ACC112 (cell line): ENCODE data around the gene CELF5.
"Not testable (repeated sequence)": the region's sequence is repeated elsewhere in the genome, so short reads cannot be mapped to it uniquely, and the experiment has no call there.

Source experiments
- H2AFZ ChIP-seq: fragments of 200-600 bp; sonication (generic); one replicate; pipeline ENCODE4 v1.6.0; 2017; ENCODE audit warnings: antibody characterized with exemption, low read length; ENCODE audit not compliant: unreplicated experiment
- H3K27ac ChIP-seq: fragments of 200-600 bp; sonication (generic); 2 replicates; pipeline ENCODE4 v1.5.1; 2014; ENCODE audit warnings: low read depth, mild to moderate bottlenecking, antibody characterized with exemption, low read length, moderate library complexity
- H3K27me3 ChIP-seq: fragments of 200-600 bp; sonication (generic); 2 replicates; pipeline ENCODE4 v1.6.1; 2014; ENCODE audit warnings: mild to moderate bottlenecking, antibody characterized with exemption, low read length, moderate library complexity, mixed read lengths; ENCODE audit not compliant: insufficient read depth
- H3K36me3 ChIP-seq: fragments of 200-600 bp; sonication (generic); 2 replicates; pipeline ENCODE4 v1.6.1; 2016; ENCODE audit warnings: mild to moderate bottlenecking, antibody characterized with exemption, low read length, moderate library complexity, mixed read lengths; ENCODE audit not compliant: insufficient read depth
- H3K4me1 ChIP-seq: fragments of 200-600 bp; sonication (generic); one replicate; pipeline ENCODE4 v1.6.1; 2016; ENCODE audit warnings: low read length, mixed read lengths; ENCODE audit not compliant: insufficient read depth, unreplicated experiment, control insufficient read depth
- H3K4me3 ChIP-seq: fragments of 200-600 bp; sonication (generic); 2 replicates; pipeline ENCODE4 v1.5.1; 2014; ENCODE audit warnings: mild to moderate bottlenecking, low read depth, low read length
- H3K79me2 ChIP-seq: fragments of 200-600 bp; sonication (generic); one replicate; pipeline ENCODE4 v1.6.0; 2016; ENCODE audit warnings: low read length; ENCODE audit not compliant: control insufficient read depth, unreplicated experiment, insufficient read depth

CELF5 gene

DNA sequence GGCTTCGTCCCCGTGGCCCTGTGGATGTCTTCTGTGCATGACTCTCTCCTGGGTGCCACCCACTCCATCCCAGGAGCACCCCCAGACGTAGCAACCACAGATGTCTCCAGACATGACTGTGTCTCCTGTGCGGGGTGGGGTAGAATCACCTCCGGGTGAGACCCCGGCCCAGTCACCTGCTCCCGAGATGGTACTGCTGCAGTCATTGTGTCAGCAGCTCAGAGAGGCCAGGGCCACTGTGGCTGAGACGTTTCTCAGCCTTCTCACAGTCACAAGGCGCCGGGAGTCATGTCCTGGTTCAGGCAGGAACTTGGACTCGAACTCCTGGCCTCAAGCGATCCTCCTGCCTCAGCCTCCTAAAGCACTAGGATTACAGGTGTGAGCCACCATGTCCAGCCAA is 22.1 kb upstream of the CELF5 start:
- no peak overlapping the region for H3K4me3 ChIP-seq
- H3K27ac ChIP-seq, result no peak overlapping the region
- no peaks in the 10 kb centered on the region for H3K27me3 ChIP-seq
- no peaks in the 10 kb centered on the region for H3K79me2 ChIP-seq
- no peak overlapping the region for H2AFZ ChIP-seq
- no peaks in the 10 kb centered on the region for H3K4me1 ChIP-seq
- no peaks in the 10 kb centered on the region for H3K36me3 ChIP-seq

DNA sequence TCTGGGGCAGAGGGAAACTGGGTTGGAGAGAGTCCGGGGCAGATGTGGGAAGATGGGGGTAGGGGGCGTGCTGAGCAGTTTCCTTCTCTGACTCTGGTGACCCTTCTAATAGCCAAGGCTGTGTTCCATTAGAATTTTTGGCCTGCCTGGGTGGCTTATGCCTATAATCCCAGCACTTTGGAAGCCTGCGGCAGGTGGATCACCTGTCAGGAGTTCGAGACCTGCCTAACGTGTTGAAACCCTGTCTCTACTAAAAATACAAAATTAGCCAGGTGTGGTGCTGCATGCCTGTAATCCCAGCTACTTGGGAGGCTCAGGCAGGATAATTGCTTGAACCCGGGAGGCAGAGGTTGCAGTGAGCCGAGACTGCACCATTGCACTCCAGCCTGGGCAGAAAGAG is 21.6 kb upstream of the CELF5 start:
- H3K36me3 ChIP-seq, H3K79me2 ChIP-seq, H3K27me3 ChIP-seq, H2AFZ ChIP-seq, H3K4me3 ChIP-seq, H3K27ac ChIP-seq, H3K4me1 ChIP-seq: not testable (repeated sequence)

DNA sequence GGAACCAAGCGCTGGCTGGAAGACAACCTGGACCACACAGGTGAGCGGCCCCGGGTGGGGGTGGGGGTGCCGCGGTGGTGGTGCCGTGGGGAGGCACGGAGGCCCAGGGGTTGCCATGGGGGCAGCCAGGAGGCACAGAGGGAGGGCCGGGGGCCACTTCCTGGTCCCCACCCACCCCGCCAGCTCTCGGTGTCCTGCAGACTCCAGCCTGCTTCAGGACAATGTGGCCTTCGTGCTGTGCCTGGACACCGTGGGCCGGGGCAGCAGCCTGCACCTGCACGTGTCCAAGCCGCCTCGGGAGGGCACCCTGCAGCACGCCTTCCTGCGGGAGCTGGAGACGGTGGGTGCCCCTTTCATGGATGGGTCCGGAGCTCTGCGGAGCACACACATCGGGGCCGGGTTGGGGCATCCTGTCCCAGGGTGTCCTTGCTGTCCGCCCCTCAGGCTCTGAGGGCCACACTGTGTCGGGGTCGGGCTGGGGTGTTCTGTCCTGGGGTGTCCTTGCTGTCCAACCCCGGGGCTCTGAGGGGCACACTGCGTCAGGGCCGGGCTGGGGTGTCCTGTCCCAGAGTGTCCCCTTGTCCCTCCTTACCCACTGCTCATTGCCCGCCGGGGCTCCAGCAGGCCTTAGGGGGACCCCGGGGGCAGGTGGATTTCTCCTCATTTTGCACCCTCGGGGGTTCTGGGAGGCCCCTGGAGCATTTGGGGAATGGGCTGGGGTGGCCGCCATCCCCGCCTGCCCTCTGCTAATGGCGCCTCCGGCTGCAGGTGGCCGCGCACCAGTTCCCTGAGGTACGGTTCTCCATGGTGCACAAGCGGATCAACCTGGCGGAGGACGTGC is 20.4 kb upstream of the CELF5 start:
- no peaks in the 10 kb centered on the region for H3K4me1 ChIP-seq

DNA sequence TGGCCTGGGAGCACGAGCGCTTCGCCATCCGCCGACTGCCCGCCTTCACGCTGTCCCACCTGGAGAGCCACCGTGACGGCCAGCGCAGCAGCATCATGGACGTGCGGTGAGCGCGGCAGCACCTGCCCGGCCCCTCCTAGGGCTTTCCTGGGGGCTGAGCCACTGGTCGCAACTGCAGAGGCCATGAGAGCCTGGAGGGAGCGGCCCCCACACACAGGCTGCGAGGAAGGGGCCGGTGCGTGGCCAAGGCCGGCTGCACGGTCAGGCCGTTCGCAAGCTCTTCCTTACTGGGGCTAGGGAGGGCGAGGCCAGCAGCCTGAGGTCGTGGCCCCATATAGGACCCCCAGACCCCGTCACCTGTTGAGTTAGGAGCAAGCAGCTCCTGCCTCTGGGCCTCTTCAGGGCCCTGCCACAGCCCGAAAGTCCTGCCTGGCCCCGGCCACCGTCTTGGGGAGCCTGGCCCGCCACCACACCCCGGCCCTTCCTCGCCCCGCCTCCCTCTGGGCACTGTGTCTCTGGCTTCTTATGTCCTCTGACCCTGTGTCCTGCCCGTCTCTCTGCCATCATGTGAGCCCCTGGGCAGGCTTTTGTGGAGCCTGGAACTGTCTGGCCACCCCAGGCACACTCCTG is 19.7 kb upstream of the CELF5 start:
- Histone ChIP-seq H3K79me2 (no peaks in the 10 kb centered on the region), H2AFZ (no peak overlapping the region), H3K36me3 (no peaks in the 10 kb centered on the region), H3K27me3 (no peaks in the 10 kb centered on the region), H3K27ac (no peak overlapping the region), H3K4me3 (no peak overlapping the region), H3K4me1 (no peaks in the 10 kb centered on the region)

More for the DNA sequence above, 20.4 kb upstream of the CELF5 start:
- Histone ChIP-seq H3K4me3 (no peak overlapping the region), H3K36me3 (no peaks in the 10 kb centered on the region), H2AFZ (no peak overlapping the region), H3K27me3 (no peaks in the 10 kb centered on the region), H3K27ac (no peak overlapping the region), H3K79me2 (no peaks in the 10 kb centered on the region)

DNA sequence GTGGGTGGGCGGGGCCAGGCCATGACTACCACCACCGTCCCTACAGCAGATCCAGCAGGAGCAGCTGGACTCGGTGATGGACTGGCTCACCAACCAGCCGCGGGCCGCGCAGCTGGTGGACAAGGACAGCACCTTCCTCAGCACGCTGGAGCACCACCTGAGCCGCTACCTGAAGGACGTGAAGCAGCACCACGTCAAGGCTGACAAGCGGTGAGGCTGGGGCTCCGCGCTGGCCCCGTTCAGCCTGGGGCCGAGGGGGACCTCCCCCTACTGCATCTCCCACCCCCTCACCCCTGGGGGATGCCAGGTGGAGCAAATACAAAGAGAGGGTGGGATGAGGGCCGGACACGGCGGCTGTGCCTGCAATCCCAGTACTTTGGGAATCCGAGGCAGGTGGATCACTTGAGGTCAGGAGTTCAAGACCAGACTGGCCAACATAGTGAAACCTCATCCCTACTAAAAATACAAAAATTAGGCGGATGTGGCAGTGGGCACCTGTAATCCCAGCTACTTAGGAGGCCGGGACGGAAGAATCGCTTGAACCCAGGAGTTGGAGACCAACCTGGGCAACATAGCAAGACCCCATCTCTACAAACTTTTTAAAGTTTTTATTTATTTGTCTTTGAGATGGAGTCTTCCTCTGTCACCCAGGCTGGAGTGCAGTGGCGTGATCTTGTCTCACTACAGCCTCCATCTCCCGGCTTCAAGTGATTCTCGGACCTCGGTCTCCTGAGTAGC is 18.1 kb upstream of the CELF5 start:
- Histone ChIP-seq H2AFZ (no peak overlapping the region), H3K4me1 (no peaks in the 10 kb centered on the region), H3K27ac (no peak overlapping the region), H3K79me2 (no peaks in the 10 kb centered on the region), H3K4me3 (no peak overlapping the region), H3K27me3 (no peaks in the 10 kb centered on the region), H3K36me3 (no peaks in the 10 kb centered on the region)

DNA sequence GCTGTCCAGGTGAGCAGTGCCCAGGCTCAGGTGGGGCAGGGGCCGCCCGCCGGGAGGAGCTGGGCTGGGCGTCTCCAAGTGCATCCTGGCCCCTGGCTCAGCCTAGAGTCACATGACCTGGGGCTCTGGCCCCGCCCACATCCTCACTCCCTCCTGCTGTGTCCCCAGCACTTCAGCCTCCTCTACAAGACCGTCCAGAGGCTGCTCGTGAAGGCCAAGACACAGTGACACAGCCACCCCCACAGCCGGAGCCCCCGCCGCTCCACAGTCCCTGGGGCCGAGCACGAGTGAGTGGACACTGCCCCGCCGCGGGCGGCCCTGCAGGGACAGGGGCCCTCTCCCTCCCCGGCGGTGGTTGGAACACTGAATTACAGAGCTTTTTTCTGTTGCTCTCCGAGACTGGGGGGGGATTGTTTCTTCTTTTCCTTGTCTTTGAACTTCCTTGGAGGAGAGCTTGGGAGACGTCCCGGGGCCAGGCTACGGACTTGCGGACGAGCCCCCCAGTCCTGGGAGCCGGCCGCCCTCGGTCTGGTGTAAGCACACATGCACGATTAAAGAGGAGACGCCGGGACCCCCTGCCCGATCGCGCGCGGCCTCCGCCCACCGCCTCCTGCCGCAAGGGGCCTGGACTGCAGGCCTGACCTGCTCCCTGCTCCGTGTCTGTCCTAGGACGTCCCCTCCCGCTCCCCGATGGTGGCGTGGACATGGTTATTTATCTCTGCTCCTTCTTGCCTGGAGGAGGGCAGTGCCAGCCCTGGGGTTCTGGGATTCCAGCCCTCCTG is 16.8 kb upstream of the CELF5 start:
- H3K27me3 ChIP-seq, result no peaks in the 10 kb centered on the region
- H3K4me1 ChIP-seq, result no peaks in the 10 kb centered on the region
- no peak overlapping the region for H2AFZ ChIP-seq
- H3K36me3 ChIP-seq, result no peaks in the 10 kb centered on the region
- no peak overlapping the region for H3K4me3 ChIP-seq
- H3K79me2 ChIP-seq, result no peaks in the 10 kb centered on the region
- no peak overlapping the region for H3K27ac ChIP-seq

DNA sequence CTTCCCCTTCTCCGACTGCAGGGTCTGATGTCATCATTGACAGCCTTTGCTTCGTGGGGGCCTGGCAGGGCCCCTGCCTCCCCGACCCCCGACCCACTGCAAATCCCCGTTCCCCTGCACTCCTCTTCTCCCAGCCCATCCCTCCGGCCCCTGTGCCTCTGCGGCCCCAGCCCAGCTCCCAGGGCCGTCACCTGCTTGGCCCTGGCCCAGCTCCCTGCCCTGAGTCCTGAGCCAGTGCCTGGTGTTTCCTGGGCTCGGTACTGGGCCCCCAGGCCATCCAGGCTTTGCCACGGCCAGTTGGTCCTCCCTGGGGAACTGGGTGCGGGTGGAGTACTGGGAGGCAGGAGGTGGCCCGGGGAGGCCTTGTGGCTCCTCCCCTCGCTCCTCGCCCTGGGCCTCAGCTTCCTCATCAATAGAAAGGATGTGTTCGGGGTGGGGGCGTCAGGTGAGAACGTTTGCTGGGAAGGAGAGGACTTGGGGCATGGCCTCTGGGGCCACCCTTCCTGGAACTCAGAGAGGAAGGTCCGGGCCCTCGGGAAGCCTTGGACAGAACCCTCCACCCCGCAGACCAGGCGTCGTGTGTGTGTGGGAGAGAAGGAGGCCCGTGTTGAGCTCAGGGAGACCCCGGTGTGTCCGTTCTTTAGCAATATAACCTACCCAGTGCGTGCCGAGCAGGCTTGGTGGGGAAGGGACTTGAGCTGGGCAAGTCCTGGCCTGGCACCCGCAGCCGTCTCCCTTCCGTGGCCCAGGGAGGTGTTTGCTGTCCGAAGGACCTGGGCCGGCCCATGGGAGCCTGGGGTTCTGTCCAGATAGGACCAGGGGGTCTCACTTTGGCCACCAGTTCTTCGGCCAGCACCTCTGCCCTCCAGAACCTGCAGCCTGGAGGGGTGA is 15.9 kb upstream of the CELF5 start:
- no peak overlapping the region for H2AFZ ChIP-seq
- no peaks in the 10 kb centered on the region for H3K4me1 ChIP-seq
- H3K27me3 ChIP-seq, result no peaks in the 10 kb centered on the region
- no peaks in the 10 kb centered on the region for H3K79me2 ChIP-seq
- no peak overlapping the region for H3K4me3 ChIP-seq
- H3K36me3 ChIP-seq, result no peaks in the 10 kb centered on the region
- no peak overlapping the region for H3K27ac ChIP-seq

DNA sequence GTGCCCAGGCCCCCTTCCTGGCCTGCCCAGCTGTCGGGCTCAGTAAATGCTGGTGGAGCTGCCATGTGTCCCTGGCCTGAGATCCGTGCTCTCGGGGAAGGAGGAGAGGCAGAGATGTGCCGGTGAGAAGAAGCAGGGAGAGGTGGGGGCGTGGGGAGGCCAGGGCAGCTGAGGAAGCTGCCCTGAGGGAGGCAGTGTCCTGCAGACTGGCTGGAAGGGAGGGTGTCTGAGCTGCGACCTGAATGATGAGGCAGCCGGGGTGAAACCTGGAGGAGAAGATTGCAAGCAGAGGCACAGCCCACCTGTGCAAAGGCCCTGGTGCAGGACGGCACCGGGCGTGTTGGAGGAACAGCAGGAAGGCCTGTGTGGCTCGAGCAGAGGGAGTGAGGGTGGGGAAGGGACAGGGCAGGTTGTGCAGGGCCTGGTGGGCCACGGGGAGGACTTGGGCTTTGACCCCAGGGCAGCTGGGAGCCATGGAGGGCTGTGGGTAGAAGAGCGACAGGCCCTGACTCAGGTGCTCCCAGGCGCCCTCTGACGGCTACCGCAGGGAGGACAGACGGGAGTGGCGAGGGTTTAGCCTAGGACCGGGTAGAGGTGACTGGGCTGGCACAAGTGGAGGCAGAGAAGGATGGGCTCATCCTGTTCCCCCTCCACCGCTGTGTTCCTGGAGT is 14.0 kb upstream of the CELF5 start:
- Histone ChIP-seq H3K36me3 (no peaks in the 10 kb centered on the region), H3K27ac (no peak overlapping the region), H3K4me1 (no peaks in the 10 kb centered on the region), H3K27me3 (no peaks in the 10 kb centered on the region), H3K79me2 (no peaks in the 10 kb centered on the region), H2AFZ (no peak overlapping the region), H3K4me3 (no peak overlapping the region)

DNA sequence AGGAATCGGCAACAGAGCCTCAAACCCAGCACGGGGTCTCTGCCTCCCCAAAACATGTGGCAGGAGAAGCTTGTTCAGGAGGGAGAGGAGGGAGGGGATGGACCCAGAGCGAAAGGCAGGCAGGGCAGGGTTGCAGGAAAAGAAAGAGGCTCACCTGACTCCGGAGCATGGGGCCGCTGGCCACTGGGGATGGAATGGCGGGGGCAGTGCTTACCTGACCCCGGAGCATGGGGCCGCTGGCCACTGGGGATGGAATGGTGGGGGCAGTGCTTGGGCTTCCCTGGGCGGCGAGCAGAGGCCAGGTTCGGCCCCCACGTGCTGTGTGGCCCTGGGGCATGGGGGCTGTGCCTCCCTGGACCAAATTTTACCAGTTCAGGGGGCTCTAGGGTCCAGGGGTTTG is 13.3 kb upstream of the CELF5 start:
- Histone ChIP-seq H3K79me2 (no peaks in the 10 kb centered on the region), H3K36me3 (no peaks in the 10 kb centered on the region), H3K4me1 (no peaks in the 10 kb centered on the region), H3K27me3 (no peaks in the 10 kb centered on the region), H3K27ac (no peak overlapping the region), H2AFZ (no peak overlapping the region), H3K4me3 (no peak overlapping the region)
